IMR-90 (cell line): ENCODE data around the gene SLC45A2. TPM values are rescaled to one million over a fixed set of nuclear protein-coding genes. Genes with fewer than 3 reads are reported as not detected.

ENCODE experiments used
- ATAC-seq: fragments of 200-7000 bp; cut with Tn5 transposase; 2 replicates; pipeline ENCODE4 v1.9.1; 2020; ENCODE audit warnings: low read depth, mild to moderate bottlenecking, moderate library complexity
- BruUV-seq: library from RNA; stranded (reverse); fragments of 400-500 nt; replicated peaks from 2 replicates; lab custom pipeline; 2021; lab: Mats Ljungman, UMichigan
- CTCF ChIA-PET: fragments of 300-600 bp; formaldehyde crosslinking; extraction: SDS; loops from one replicate; lab custom pipeline; 2021; ENCODE audit warnings: antibody characterized with exemption; lab: Yijun Ruan, JAX
- POLR2A ChIA-PET: fragments of 300-600 bp; sonication (Branson Sonifier 250); formaldehyde crosslinking; loops from one replicate; lab custom pipeline; 2022; ENCODE audit warnings: antibody characterized with exemption; ENCODE audit not compliant: unreplicated experiment; lab: Charles Lee
- DNase-seq: peaks from one replicate; pipeline ENCODE4 v3.0.0; 2013
- H2AFZ ChIP-seq: replicated peaks from 2 replicates; pipeline ENCODE3; 2013; ENCODE audit warnings: low read length, mild to moderate bottlenecking; ENCODE audit not compliant: poor library complexity
- H2AK5ac ChIP-seq: 2 replicates; pipeline ENCODE4 v1.6.1; 2013; ENCODE audit warnings: low read depth, low read length, inconsistent platforms
- H2AK9ac ChIP-seq: replicated peaks from 2 replicates; pipeline ENCODE3; 2013; ENCODE audit warnings: mild to moderate bottlenecking, low read depth, low read length, moderate library complexity; ENCODE audit not compliant: poor library complexity
- H2BK120ac ChIP-seq: 2 replicates; pipeline ENCODE4 v1.6.1; 2013; ENCODE audit warnings: low read depth, low read length, inconsistent platforms
- H2BK15ac ChIP-seq: 3 replicates; pipeline ENCODE4 v1.6.1; 2013; ENCODE audit warnings: low read depth, low read length, inconsistent platforms
- H2BK20ac ChIP-seq: 2 replicates; pipeline ENCODE4 v1.6.1; 2013; ENCODE audit warnings: low read depth, mild to moderate bottlenecking, inconsistent platforms, low read length, moderate library complexity
- H2BK5ac ChIP-seq: 2 replicates; pipeline ENCODE4 v1.6.1; 2013; ENCODE audit warnings: mild to moderate bottlenecking, low read depth, low read length, inconsistent platforms; ENCODE audit not compliant: poor library complexity, severe bottlenecking
- H3K14ac ChIP-seq: replicated peaks from 2 replicates; pipeline ENCODE4 v1.6.1; 2013; ENCODE audit warnings: low read depth, low read length, inconsistent platforms
- H3K18ac ChIP-seq: 2 replicates; pipeline ENCODE4 v1.6.1; 2013; ENCODE audit warnings: low read depth, low read length, control low read depth
- H3K23ac ChIP-seq: 2 replicates; pipeline ENCODE4 v1.6.1; 2013; ENCODE audit warnings: low read depth, low read length, inconsistent platforms
- H3K27ac ChIP-seq: 2 replicates; pipeline ENCODE4 v1.5.1; 2013; ENCODE audit warnings: mild to moderate bottlenecking, control low read depth, low read length; ENCODE audit not compliant: insufficient read depth
- H3K27me3 ChIP-seq: 2 replicates; pipeline ENCODE4 v1.6.1; 2013; ENCODE audit warnings: low read length; ENCODE audit not compliant: control insufficient read depth, insufficient read depth
- H3K36me3 ChIP-seq: 2 replicates; pipeline ENCODE4 v1.6.1; 2013; ENCODE audit warnings: low read length, mixed read lengths; ENCODE audit not compliant: control insufficient read depth, insufficient read depth
- H3K4ac ChIP-seq: 2 replicates; pipeline ENCODE4 v1.6.1; 2013; ENCODE audit warnings: low read depth, low read length, inconsistent platforms
- H3K4me1 ChIP-seq: 2 replicates; pipeline ENCODE4 v1.6.1; 2013; ENCODE audit warnings: low read length, mixed read lengths; ENCODE audit not compliant: control insufficient read depth, insufficient read depth
- H3K4me2 ChIP-seq: 2 replicates; pipeline ENCODE4 v1.6.1; 2013; ENCODE audit warnings: low read depth, mild to moderate bottlenecking, control low read depth, low read length, moderate library complexity
- H3K4me3 ChIP-seq: 2 replicates; pipeline ENCODE4 v1.5.1; 2013; ENCODE audit warnings: low read depth, mild to moderate bottlenecking, control low read depth, low read length, moderate library complexity; ENCODE audit not compliant: insufficient read depth
- H3K56ac ChIP-seq: 2 replicates; pipeline ENCODE4 v1.6.1; 2013; ENCODE audit warnings: low read length, inconsistent platforms; ENCODE audit not compliant: insufficient read depth; ENCODE audit errors: extremely low read depth
- H3K79me1 ChIP-seq, 2 experiments: 2 replicates each; pipeline ENCODE4 v1.6.1; 2013; ENCODE audit warnings: low read length in 2 of 2, inconsistent platforms in 1 of 2, low read depth in 1 of 2
- H3K9ac ChIP-seq: 2 replicates; pipeline ENCODE4 v1.6.1; 2013; ENCODE audit warnings: low read depth, low read length, control low read depth
- H3K9me1 ChIP-seq: 2 replicates; pipeline ENCODE4 v1.6.1; 2013; ENCODE audit warnings: low read length, inconsistent platforms; ENCODE audit not compliant: insufficient read depth
- H3K9me3 ChIP-seq: 2 replicates; pipeline ENCODE4 v1.6.1; 2013; ENCODE audit warnings: low read length; ENCODE audit not compliant: control insufficient read depth, insufficient read depth
- H4K20me1 ChIP-seq: 2 replicates; pipeline ENCODE4 v1.6.1; 2013; ENCODE audit warnings: low read length, inconsistent platforms; ENCODE audit not compliant: insufficient read depth
- H4K5ac ChIP-seq: 2 replicates; pipeline ENCODE4 v1.6.1; 2013; ENCODE audit warnings: mild to moderate bottlenecking, low read depth, low read length, control low read depth
- H4K8ac ChIP-seq, 2 experiments: 2 replicates each; pipeline ENCODE4 v1.6.1; 2013; ENCODE audit warnings: low read depth in 2 of 2, low read length in 2 of 2, control low read depth in 1 of 2, inconsistent platforms in 1 of 2
- H4K91ac ChIP-seq: 2 replicates; pipeline ENCODE4 v1.6.1; 2013; ENCODE audit warnings: low read depth, low read length, inconsistent platforms; ENCODE audit not compliant: insufficient read depth
- CEBPB ChIP-seq: IDR thresholded peaks from 2 replicates; pipeline ENCODE4 v1.6.1; 2012; ENCODE audit warnings: low read depth, low read length, improper control_type of control experiment
- SMC3 ChIP-seq: fragments of 150-350 bp; IDR thresholded peaks from 2 replicates; pipeline ENCODE4 v1.6.1; 2016; ENCODE audit warnings: low read depth, mild to moderate bottlenecking, antibody characterized with exemption, low read length, moderate library complexity
- WGBS, 2 experiments: methylation state at CpG; one replicate each; pipeline versions ENCODE4 v1.1.5 to v1.1.7; 2013; ENCODE audit warnings: missing lambda C conversion rate in 2 of 2; ENCODE audit not compliant: insufficient read length in 1 of 2; ENCODE audit errors: extremely low coverage in 2 of 2; 5-methylcytosine and 5-hydroxymethylcytosine counted together
- dilution Hi-C: fragments of 300-500 bp; cut with HindIII; formaldehyde crosslinking; loops from one replicate; pipeline ENCODE4 v1.14.3; 2018; ENCODE audit warnings: low sequenced_read_pairs; ENCODE audit not compliant: unreplicated experiment
- in situ Hi-C: fragments of 300-500 bp; cut with MboI; formaldehyde crosslinking; loops from 3 replicates; pipeline ENCODE4 v1.14.3; 2019; ENCODE audit warnings: low sequenced_read_pairs, inconsistent platforms, mixed read lengths
- intact Hi-C: fragments of 100-400 bp; cut with micrococcal nuclease; formaldehyde crosslinking; loops from 2 replicates; pipeline ENCODE4 v1.10.0; 2022
- microRNA-seq, 2 experiments: library from miRNA; stranded (forward) in 1 of 2; unstranded in 1 of 2; fragments of 10-50 nt in 1 of 2; fragments of <30 nt in 1 of 2; gene quantifications in 1 of 2; microRNA quantifications in 1 of 2; one replicate each; pipeline versions ENCODE3 to v1.1.0; 2013 to 2020; ENCODE audit not compliant: insufficient read depth in 1 of 2, insufficient read length in 1 of 2, unreplicated experiment in 1 of 2
- polyA plus RNA-seq, 3 experiments: library from polyadenylated mRNA; depleted of rRNA; stranded (reverse); fragments of >200 nt; gene quantifications; 2 replicates each; pipeline ENCODE4 v1.2.3, GENCODE V29; 2012; ENCODE audit warnings: low replicate concordance in 1 of 3
- small RNA-seq, 5 experiments: library from RNA; depleted of rRNA; stranded (forward); fragments of <200 nt; gene quantifications; one replicate each; pipeline ENCODE3, GENCODE V24; 2012
- total RNA-seq: library from RNA; depleted of rRNA; stranded (reverse); fragments of >200 nt; gene quantifications from 2 replicates; pipeline ENCODE4 v1.2.3, GENCODE V29; 2012; rRNA removed

The SLC45A2 gene
- total and polyA plus RNA-seq, 2 of the 4 experiments (the other 2 are of a cell fraction) = 0.07 TPM; not detected in 1

GRCh38 chr5:33901156-33901555 lies 83.3 kb downstream of the SLC45A2 start:
- ATAC-seq (peak; percentile 77), DNase-seq (peak; percentile 79)
- H4K8ac ChIP-seq = no peak overlapping the region; a peak in 1 of 4 replicates
- intact Hi-C loops = no loop called here
- BruUV-seq = no TSS peak
- no peaks in the 10 kb centered on the region for H4K20me1 ChIP-seq
- no peak overlapping the region for H2BK5ac ChIP-seq
- no peak overlapping the region for H2AFZ ChIP-seq
- TF ChIP-seq CEBPB (peak; percentile 34), SMC3 (no peak)
- ChIA-PET CTCF (no interaction called here), POLR2A (no interaction called here)
- H3K4me1 ChIP-seq = peaks cover 3% of the 10 kb centered on the region; the same call in 1 of the 2 replicates
- H3K9me3 ChIP-seq = peaks cover 3% of the 10 kb centered on the region; the same call in 1 of the 2 replicates
- in situ Hi-C loops = no loop called here
- H2BK20ac ChIP-seq = peak overlapping the region; percentile 5; the same call in 1 of the 2 replicates
- peak overlapping the region; percentile 8; the same call in 1 of the 2 replicates for H4K5ac ChIP-seq
- no peak overlapping the region for H3K56ac ChIP-seq
- H3K27ac ChIP-seq = peak overlapping the region; percentile 78; the same call in 1 of the 2 replicates
- H3K9me1 ChIP-seq = no peaks in the 10 kb centered on the region
- H2BK15ac ChIP-seq = no peak overlapping the region
- no peak overlapping the region; the same call in 1 of the 2 replicates for H2AK5ac ChIP-seq
- dilution Hi-C loops = no loop called here
- peak overlapping the region; percentile 10; the same call in 1 of the 2 replicates for H3K4me2 ChIP-seq
- WGBS, 2 experiments = no CpG with 5 or more reads among the region's 1 CpG
- H3K79me1 ChIP-seq = no peaks in the 10 kb centered on the region
- peak overlapping the region; percentile 20 for H3K18ac ChIP-seq
- no peaks in the 10 kb centered on the region for H3K36me3 ChIP-seq
- peak overlapping the region; percentile 43; the same call in 1 of the 2 replicates for H2BK120ac ChIP-seq
- H3K4me3 ChIP-seq = no peak overlapping the region
- H3K14ac ChIP-seq = 0 out of 2 replicates have a peak overlapping the region, but pooled peaks have one; percentile 0
- H3K9ac ChIP-seq = no peak overlapping the region
- H3K4ac ChIP-seq = no peak overlapping the region
- no peaks in the 10 kb centered on the region for H3K27me3 ChIP-seq
- H2AK9ac ChIP-seq = no peak overlapping the region
- H4K91ac ChIP-seq = 0 out of 2 replicates have a peak overlapping the region, but pooled peaks have one; percentile 7
- H3K23ac ChIP-seq = no peak overlapping the region

Small RNA genes within 50 kb of the gene (microRNA-seq; reads per million reads assigned to microRNA genes)
- gene AC139783.1 (ENCODE audit: insufficient read depth, insufficient read length) = not detected

Small RNA genes within 50 kb of the gene (small RNA-seq; reads per million reads assigned to genes)
- gene AC139783.1 = 0 reads per million in 5 experiments

Other genes starting within 250 kb of the SLC45A2 start
- 49.2 and 51.3 TPM in 2 replicates for gene ADAMTS12, start 92.7 kb downstream of the SLC45A2 start, total RNA-seq
- gene ADAMTS12, start 92.7 kb downstream of the SLC45A2 start, polyA plus RNA-seq (2012; rRNA removed) = 24.3 and 27.3 TPM in 2 replicates
- not detected in 2 replicates for gene RXFP3, start 48.3 kb downstream of the SLC45A2 start, total RNA-seq
- gene RXFP3, start 48.3 kb downstream of the SLC45A2 start, polyA plus RNA-seq (2012; rRNA removed) = not detected in 2 replicates
- gene AMACR, start 23.4 kb upstream of the SLC45A2 start, total RNA-seq = 10.0 and 12.9 TPM in 2 replicates
- 7.3 and 8.2 TPM in 2 replicates for gene AMACR, start 23.4 kb upstream of the SLC45A2 start, polyA plus RNA-seq (2012; rRNA removed)
- gene C1QTNF3, start 58.5 kb upstream of the SLC45A2 start, total RNA-seq = 0.28 and 1.4 TPM in 2 replicates
- gene C1QTNF3, start 58.5 kb upstream of the SLC45A2 start, polyA plus RNA-seq (2012; rRNA removed) = 0.76 and 1.0 TPM in 2 replicates